ENCODE measurements around the gene ZC3H8. TPM values are rescaled to one million over a fixed set of nuclear protein-coding genes. Genes with fewer than 3 reads are reported as not detected.

ZC3H8 gene
- total RNA-seq, 5 donors from 2014 or later (not counting 1 experiment from before 2014, with no cell fraction given) = 16.1 to 29.9 (median 22.1) TPM

DNA sequence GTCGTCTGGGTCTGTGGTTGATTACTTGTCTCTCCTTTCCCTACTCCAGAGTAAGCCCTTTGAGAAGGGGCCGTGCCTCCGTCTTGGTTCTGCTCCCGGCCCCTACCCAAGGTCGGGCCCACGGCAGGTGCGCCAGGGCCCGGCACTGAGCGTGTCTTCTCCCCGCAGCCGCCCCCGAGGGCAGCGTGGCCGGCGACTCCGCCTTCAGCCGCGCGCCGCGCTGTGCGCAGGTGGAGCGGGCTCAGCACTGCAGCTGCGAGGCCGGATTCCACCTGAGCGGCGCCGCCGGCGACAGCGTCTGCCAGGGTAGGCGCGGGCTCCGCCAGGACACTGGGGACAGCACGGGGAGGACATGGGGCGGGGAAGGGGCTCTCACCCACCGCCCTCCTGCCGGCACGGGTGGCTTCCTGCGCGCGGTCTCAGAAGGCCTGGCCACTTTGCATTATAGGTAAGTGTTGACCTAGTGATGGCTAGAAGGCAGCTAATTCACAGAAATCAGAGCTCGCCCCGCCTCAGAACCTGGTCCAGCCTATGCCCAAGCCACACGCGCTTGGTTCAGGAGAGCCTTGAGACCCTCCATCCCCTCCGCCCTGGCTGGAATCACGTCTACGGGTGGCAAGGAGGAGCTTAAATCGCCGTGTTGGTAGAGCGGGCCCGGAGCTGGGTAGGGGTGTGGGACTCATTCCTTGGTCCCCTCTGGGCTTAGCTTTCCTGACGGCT is 73.1 kb downstream of the ZC3H8 start:
- peaks cover 0 to 5% of the 10 kb centered on the region in 2 experiments for H3K27me3 ChIP-seq (replicated peaks in 1 of 2; ENCODE audit: control insufficient read depth in 2 of 2, extremely low read depth in 1 of 2, insufficient read depth in 2 of 2, low read length in 1 of 2)
- peak overlapping the region; percentile 85 for H3K27ac ChIP-seq (ENCODE audit: low read length)
- peaks cover 28 to 50% of the 10 kb centered on the region in 2 experiments for H3K4me1 ChIP-seq (ENCODE audit: control insufficient read depth in 1 of 2, extremely low read depth in 1 of 2, insufficient read depth in 2 of 2, low read length in 2 of 2)
- Mint-ChIP-seq H3K27me3 (no peaks in the 10 kb centered on the region), H3K4me3 (peak overlapping the region; percentile 83 to 89 (median 86)), H3K4me1 (peaks cover 46 to 72% (median 62%) of the 10 kb centered on the region in 3 donors), H3K9me3 (no peaks in the 10 kb centered on the region), H3K36me3 (peaks cover 17% of the 10 kb centered on the region), H3K27ac (peak overlapping the region; percentile 94 to 97)
- 18% methylated on average over 42 of the region's 54 CpGs for WGBS (ENCODE audit: insufficient coverage)
- CTCF ChIA-PET = interaction anchor here in 1 of 2 donors (1.3 to 1.8 kb wide), 2 partner anchors 26 to 60 kb away, joined by 3 to 6 read pairs; no protein-coding TSS in a partner anchor
- H3K36me3 ChIP-seq (ENCODE audit: control insufficient read depth in 2 of 2, extremely low read depth in 1 of 2, insufficient read depth in 1 of 2, low read length in 1 of 2) = no peaks in the 10 kb centered on the region
- peak; percentile 21 to 78 (median 57) for DNase-seq
- ATAC-seq (replicated peaks in 1 of 4) = peak; percentile 84 to 86 (median 86)
- peak overlapping the region; percentile 45 to 80 for H3K4me3 ChIP-seq (ENCODE audit: control insufficient read depth in 1 of 2, extremely low read depth in 1 of 2, low read length in 1 of 2)
- no peaks in the 10 kb centered on the region for H3K9me3 ChIP-seq
- POLR2A ChIA-PET = interaction anchor here in 1 of 2 donors (1.2 to 1.4 kb wide), 2 partner anchors 70 to 74 kb away, joined by 3 to 4 read pairs; no protein-coding TSS in a partner anchor

DNA sequence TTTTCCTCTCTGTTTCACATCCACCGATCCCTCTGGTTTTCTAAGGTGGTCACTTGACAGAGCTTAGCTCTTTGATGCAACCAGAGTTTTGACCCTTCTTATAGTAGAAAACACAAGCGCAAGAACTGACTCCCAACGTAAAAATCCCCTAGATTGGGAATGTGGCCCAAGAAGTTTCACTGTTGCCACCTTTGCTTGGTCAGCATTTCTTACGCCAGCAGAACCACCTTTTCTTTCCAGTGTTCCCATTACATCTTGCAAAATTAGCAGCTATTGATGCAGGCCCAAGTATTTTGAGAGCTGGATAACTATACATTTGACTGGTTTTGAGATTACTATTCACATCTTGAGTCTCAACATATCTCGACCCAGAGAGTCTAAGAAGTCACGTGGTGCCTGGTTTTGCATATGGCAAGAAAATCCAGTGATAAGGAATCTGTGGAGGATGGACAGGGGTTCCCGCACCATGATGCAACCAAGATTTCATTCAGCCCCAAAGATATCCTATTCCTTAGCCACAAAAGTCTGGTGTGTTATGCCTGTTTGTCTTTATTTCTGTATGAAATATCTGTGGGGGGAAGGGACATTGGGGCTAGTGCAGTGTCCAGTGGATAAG is 78.8 kb downstream of the ZC3H8 start:
- H3K4me3 ChIP-seq (ENCODE audit: control insufficient read depth in 1 of 2, extremely low read depth in 1 of 2, low read length in 1 of 2) = no peak overlapping the region
- H3K4me1 ChIP-seq (ENCODE audit: control insufficient read depth in 1 of 2, extremely low read depth in 1 of 2, insufficient read depth in 2 of 2, low read length in 2 of 2) = peaks cover 0 to 8% of the 10 kb centered on the region in 2 experiments
- no peaks in the 10 kb centered on the region for H3K27me3 Mint-ChIP-seq
- no peak overlapping the region for H3K27ac Mint-ChIP-seq
- H3K9me3 ChIP-seq = no peaks in the 10 kb centered on the region
- H3K4me3 Mint-ChIP-seq = no peak overlapping the region
- H3K27ac ChIP-seq (ENCODE audit: low read length) = no peak overlapping the region
- no peaks in the 10 kb centered on the region for H3K36me3 ChIP-seq (ENCODE audit: control insufficient read depth in 2 of 2, extremely low read depth in 1 of 2, insufficient read depth in 1 of 2, low read length in 1 of 2)
- H3K36me3 Mint-ChIP-seq = peaks cover 3% of the 10 kb centered on the region
- POLR2A ChIA-PET = interaction anchor here in 1 of 2 donors (0.5 kb wide), 1 partner anchor 47 kb away, joined by 3 read pairs; no protein-coding TSS in a partner anchor
- WGBS (ENCODE audit: insufficient coverage) = 100% methylated on average over 3 of the region's 7 CpGs
- peaks cover 0 to 3% of the 10 kb centered on the region in 2 experiments for H3K27me3 ChIP-seq (replicated peaks in 1 of 2; ENCODE audit: control insufficient read depth in 2 of 2, extremely low read depth in 1 of 2, insufficient read depth in 2 of 2, low read length in 1 of 2)
- H3K9me3 Mint-ChIP-seq = no peaks in the 10 kb centered on the region
- H3K4me1 Mint-ChIP-seq = peaks cover 16 to 41% (median 32%) of the 10 kb centered on the region in 3 donors
- DNase-seq (no peak), ATAC-seq (replicated peaks in 1 of 4) (no peak)
- CTCF ChIA-PET = no interaction called here

DNA sequence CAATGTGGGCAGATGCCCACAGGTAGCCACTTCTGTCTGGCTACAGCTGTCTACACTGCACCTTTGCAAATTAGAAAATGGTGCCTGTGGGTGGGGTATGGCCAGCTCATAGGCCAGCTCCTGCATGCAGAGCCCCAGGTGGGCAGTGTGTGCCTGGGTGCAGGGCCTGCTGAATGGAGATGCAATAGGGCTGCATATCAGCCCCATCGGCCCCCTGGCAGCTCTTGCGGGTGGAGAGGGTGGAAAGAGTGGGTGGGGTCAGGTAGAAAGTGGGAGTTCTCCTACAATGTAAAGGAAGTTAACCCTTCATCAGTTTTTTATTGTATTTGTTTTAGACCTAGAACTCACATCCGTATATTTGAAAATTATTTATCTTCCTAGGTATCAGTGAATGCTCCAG is 79.5 kb downstream of the ZC3H8 start:
- ChIA-PET POLR2A (no interaction called here), CTCF (no interaction called here)
- Histone ChIP-seq H3K27ac (ENCODE audit: low read length) (no peak overlapping the region), H3K9me3 (no peaks in the 10 kb centered on the region), H3K36me3 (ENCODE audit: control insufficient read depth in 2 of 2, extremely low read depth in 1 of 2, insufficient read depth in 1 of 2, low read length in 1 of 2) (no peaks in the 10 kb centered on the region), H3K27me3 (replicated peaks in 1 of 2; ENCODE audit: control insufficient read depth in 2 of 2, extremely low read depth in 1 of 2, insufficient read depth in 2 of 2, low read length in 1 of 2) (peaks cover 0 to 3% of the 10 kb centered on the region in 2 experiments), H3K4me1 (ENCODE audit: control insufficient read depth in 1 of 2, extremely low read depth in 1 of 2, insufficient read depth in 2 of 2, low read length in 2 of 2) (peaks cover 0 to 8% of the 10 kb centered on the region in 2 experiments), H3K4me3 (ENCODE audit: control insufficient read depth in 1 of 2, extremely low read depth in 1 of 2, low read length in 1 of 2) (no peak overlapping the region)
- WGBS (ENCODE audit: insufficient coverage) = no CpG with 5 or more reads among the region's 3 CpGs
- H3K36me3 Mint-ChIP-seq = peaks cover 3% of the 10 kb centered on the region
- no peak overlapping the region for H3K4me3 Mint-ChIP-seq
- H3K27ac Mint-ChIP-seq = peak overlapping the region in 1 of 2 donors; percentile 22
- no peaks in the 10 kb centered on the region for H3K9me3 Mint-ChIP-seq
- no peaks in the 10 kb centered on the region for H3K27me3 Mint-ChIP-seq
- ATAC-seq (replicated peaks in 1 of 4) (no peak), DNase-seq (no peak)
- H3K4me1 Mint-ChIP-seq = peaks cover 16 to 37% (median 29%) of the 10 kb centered on the region in 3 donors

DNA sequence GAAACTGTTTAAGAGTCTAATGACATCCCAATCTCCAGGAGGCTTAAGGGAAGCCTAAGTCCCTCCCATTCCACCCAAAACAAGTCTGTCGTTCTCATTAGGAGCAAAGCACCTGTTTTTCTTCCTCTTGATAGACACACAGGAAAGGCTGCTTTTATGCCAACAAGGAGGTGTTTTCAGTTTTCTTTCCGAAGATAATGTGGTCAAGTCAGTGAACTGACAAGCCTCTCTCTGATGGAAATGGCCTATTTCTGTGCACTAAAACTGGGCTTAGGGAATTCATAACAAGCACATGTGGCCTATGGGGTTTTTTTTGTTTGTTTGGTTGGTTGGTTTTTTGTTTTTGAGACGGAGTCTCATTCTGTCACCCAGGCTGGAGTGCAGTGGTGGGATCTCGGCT is 80.5 kb downstream of the ZC3H8 start:
- Histone ChIP-seq H3K27ac (ENCODE audit: low read length) (no peak overlapping the region), H3K27me3 (replicated peaks in 1 of 2; ENCODE audit: control insufficient read depth in 2 of 2, extremely low read depth in 1 of 2, insufficient read depth in 2 of 2, low read length in 1 of 2) (peaks cover 0 to 3% of the 10 kb centered on the region in 2 experiments), H3K9me3 (no peaks in the 10 kb centered on the region), H3K4me3 (ENCODE audit: control insufficient read depth in 1 of 2, extremely low read depth in 1 of 2, low read length in 1 of 2) (no peak overlapping the region), H3K4me1 (ENCODE audit: control insufficient read depth in 1 of 2, extremely low read depth in 1 of 2, insufficient read depth in 2 of 2, low read length in 2 of 2) (peaks cover 0 to 8% of the 10 kb centered on the region in 2 experiments), H3K36me3 (ENCODE audit: control insufficient read depth in 2 of 2, extremely low read depth in 1 of 2, insufficient read depth in 1 of 2, low read length in 1 of 2) (no peaks in the 10 kb centered on the region)
- peak overlapping the region in 1 of 3 donors; percentile 15 for H3K4me3 Mint-ChIP-seq
- no peaks in the 10 kb centered on the region for H3K27me3 Mint-ChIP-seq
- peaks cover 16 to 28% (median 21%) of the 10 kb centered on the region in 3 donors for H3K4me1 Mint-ChIP-seq
- ChIA-PET CTCF (no interaction called here), POLR2A (no interaction called here)
- peak overlapping the region; percentile 50 to 86 for H3K27ac Mint-ChIP-seq
- ATAC-seq (replicated peaks in 1 of 4) (peak in 2 of 4 experiments; percentile 35 to 38), DNase-seq (no peak)
- H3K9me3 Mint-ChIP-seq = no peaks in the 10 kb centered on the region
- H3K36me3 Mint-ChIP-seq = peaks cover 3% of the 10 kb centered on the region
- WGBS (ENCODE audit: insufficient coverage) = 78% methylated on average over 3 of the region's 4 CpGs

DNA sequence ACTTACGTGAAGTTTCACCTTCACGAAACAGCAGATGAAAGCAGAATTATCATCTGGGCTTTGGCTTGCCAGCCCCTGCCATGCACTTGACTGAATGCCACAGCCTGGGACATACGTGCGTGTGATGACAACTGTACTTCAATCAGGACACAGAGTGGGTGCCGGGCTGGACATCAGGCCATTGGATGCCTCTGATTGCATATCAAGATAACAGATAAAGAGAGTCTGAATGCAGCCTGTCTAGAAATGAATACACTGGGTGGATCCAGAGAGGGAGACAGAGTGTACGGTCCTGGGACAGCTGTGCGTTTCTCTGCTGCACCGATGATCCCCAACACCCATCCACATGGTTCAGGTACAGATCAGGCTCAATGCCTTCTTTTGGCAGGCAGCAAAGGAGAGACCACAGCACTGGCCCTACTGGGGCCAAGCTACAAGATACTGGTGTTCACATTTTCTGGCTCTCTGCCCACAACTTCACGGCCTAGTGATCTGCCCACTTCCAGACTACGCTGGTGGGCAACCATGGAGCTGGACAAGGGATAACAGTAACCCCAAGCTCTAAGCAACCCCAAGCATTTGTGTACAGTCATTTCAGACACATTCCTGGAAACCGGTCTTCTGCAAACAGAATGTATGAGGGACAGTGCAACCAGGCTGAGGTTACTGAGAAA is 81.1 kb downstream of the ZC3H8 start:
- H3K4me1 Mint-ChIP-seq = peaks cover 16 to 25% (median 21%) of the 10 kb centered on the region in 3 donors
- WGBS (ENCODE audit: insufficient coverage) = 78% methylated on average over 7 of the region's 11 CpGs
- H3K36me3 ChIP-seq (ENCODE audit: control insufficient read depth in 2 of 2, extremely low read depth in 1 of 2, insufficient read depth in 1 of 2, low read length in 1 of 2) = no peaks in the 10 kb centered on the region
- H3K27me3 ChIP-seq (replicated peaks in 1 of 2; ENCODE audit: control insufficient read depth in 2 of 2, extremely low read depth in 1 of 2, insufficient read depth in 2 of 2, low read length in 1 of 2) = peaks cover 0 to 3% of the 10 kb centered on the region in 2 experiments
- ChIA-PET CTCF (interaction anchor here in 1 of 2 donors (0.5 kb wide), 1 partner anchor 186 kb away, joined by 4 read pairs; no protein-coding TSS in a partner anchor), POLR2A (interaction anchor here in 1 of 2 donors (0.6 kb wide), 1 partner anchor 133 kb away, joined by 3 read pairs; no protein-coding TSS in a partner anchor)
- no peaks in the 10 kb centered on the region for H3K9me3 Mint-ChIP-seq
- peak overlapping the region in 1 of 3 donors; percentile 15 for H3K4me3 Mint-ChIP-seq
- H3K27ac Mint-ChIP-seq = peak overlapping the region; percentile 50 to 86
- no peak for DNase-seq
- ATAC-seq (replicated peaks in 1 of 4) = peak; percentile 19 to 44 (median 38)
- no peaks in the 10 kb centered on the region for H3K27me3 Mint-ChIP-seq
- H3K9me3 ChIP-seq = no peaks in the 10 kb centered on the region
- H3K4me3 ChIP-seq (ENCODE audit: control insufficient read depth in 1 of 2, extremely low read depth in 1 of 2, low read length in 1 of 2) = no peak overlapping the region
- H3K36me3 Mint-ChIP-seq = peaks cover 3% of the 10 kb centered on the region
- H3K27ac ChIP-seq (ENCODE audit: low read length) = no peak overlapping the region
- H3K4me1 ChIP-seq (ENCODE audit: control insufficient read depth in 1 of 2, extremely low read depth in 1 of 2, insufficient read depth in 2 of 2, low read length in 2 of 2) = peaks cover 0 to 8% of the 10 kb centered on the region in 2 experiments

DNA sequence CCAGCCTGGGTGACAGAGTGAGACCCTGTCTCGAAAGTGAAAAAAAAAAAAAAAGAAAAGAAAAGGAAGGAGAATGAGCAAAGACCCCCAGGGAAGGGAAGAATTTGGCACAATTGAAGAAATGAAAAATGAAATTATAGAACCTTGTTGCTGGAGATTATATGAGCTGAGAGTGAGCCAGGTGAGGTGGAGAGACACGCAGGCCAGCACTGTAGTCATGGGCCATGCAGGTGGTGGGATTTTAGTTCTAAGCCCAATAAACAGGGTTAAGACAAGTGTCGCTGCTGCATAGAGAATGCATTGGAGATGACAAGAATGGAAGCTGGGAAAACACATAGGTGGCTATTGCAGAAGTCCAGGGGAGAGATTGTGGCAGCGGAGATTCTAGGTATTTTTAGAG is 84.3 kb downstream of the ZC3H8 start:
- POLR2A ChIA-PET = no interaction called here
- H3K27me3 ChIP-seq (replicated peaks in 1 of 2; ENCODE audit: control insufficient read depth in 2 of 2, extremely low read depth in 1 of 2, insufficient read depth in 2 of 2, low read length in 1 of 2) = no peaks in the 10 kb centered on the region
- H3K36me3 Mint-ChIP-seq = no peaks in the 10 kb centered on the region
- H3K36me3 ChIP-seq (ENCODE audit: control insufficient read depth in 2 of 2, extremely low read depth in 1 of 2, insufficient read depth in 1 of 2, low read length in 1 of 2) = no peaks in the 10 kb centered on the region
- no peak overlapping the region for H3K27ac Mint-ChIP-seq
- no peak overlapping the region for H3K27ac ChIP-seq (ENCODE audit: low read length)
- no peak overlapping the region for H3K4me3 ChIP-seq (ENCODE audit: control insufficient read depth in 1 of 2, extremely low read depth in 1 of 2, low read length in 1 of 2)
- H3K9me3 ChIP-seq = no peaks in the 10 kb centered on the region
- ATAC-seq (replicated peaks in 1 of 4) (no peak), DNase-seq (no peak)
- H3K4me1 Mint-ChIP-seq = peaks cover 30 to 32% (median 30%) of the 10 kb centered on the region in 3 donors
- H3K9me3 Mint-ChIP-seq = no peaks in the 10 kb centered on the region
- no peak overlapping the region for H3K4me3 Mint-ChIP-seq
- no peaks in the 10 kb centered on the region for H3K27me3 Mint-ChIP-seq
- 96% methylated on average over 4 of the region's 4 CpGs for WGBS (ENCODE audit: insufficient coverage)
- CTCF ChIA-PET = interaction anchor here in 1 of 2 donors (0.9 kb wide), 1 partner anchor 49 kb away, joined by 3 read pairs; no protein-coding TSS in a partner anchor
- H3K4me1 ChIP-seq (ENCODE audit: control insufficient read depth in 1 of 2, extremely low read depth in 1 of 2, insufficient read depth in 2 of 2, low read length in 2 of 2) = peaks cover 2 to 13% of the 10 kb centered on the region in 2 experiments

All from T-cell (primary cell).